ENCODE results near the gene SLC1A5.

Gene SLC1A5

GRCh38 chr19:46834121-46834520 lies 45.7 kb upstream of the SLC1A5 start:
- H3K9ac ChIP-seq (ENCODE audit: low read length), result no peak overlapping the region
- no peaks in the 10 kb centered on the region for H3F3A ChIP-seq (ENCODE audit: insufficient read depth, low read length)

GRCh38 chr19:46830864-46831263 lies 42.5 kb upstream of the SLC1A5 start:
- no peak overlapping the region for H3K27ac ChIP-seq (ENCODE audit: low read length)
- no peak for TF ChIP-seq EZH2phosphoT487 (IDR thresholded peaks at IDR 0.05; ENCODE audit: low read length)
- no peak for TF ChIP-seq EZH2 (optimal IDR thresholded peaks at IDR 0.05; ENCODE audit: low read depth, low read length)
- no peak for TF ChIP-seq CTCF (IDR thresholded peaks at IDR 0.05; ENCODE audit: low read length)
- H3K9me2 ChIP-seq (replicated peaks; ENCODE audit: insufficient read depth, low read length), result no peaks in the 10 kb centered on the region

More at GRCh38 chr19:46834121-46834520, 45.7 kb upstream of the SLC1A5 start:
- no peak overlapping the region for H3K4me2 ChIP-seq (ENCODE audit: low read depth, low read length)
- H4K20me1 ChIP-seq (ENCODE audit: insufficient read depth, low read length), result no peaks in the 10 kb centered on the region
- no peaks in the 10 kb centered on the region for H3K9me2 ChIP-seq (replicated peaks; ENCODE audit: insufficient read depth, low read length)
- H3K36me3 ChIP-seq (replicated peaks; ENCODE audit: insufficient read depth, low read length), result no peaks in the 10 kb centered on the region
- H3K4me1 ChIP-seq (ENCODE audit: low read length), result no peaks in the 10 kb centered on the region
- H3K27me3 ChIP-seq (replicated peaks; ENCODE audit: insufficient read depth, low read length), result no peaks in the 10 kb centered on the region
- H3K27ac ChIP-seq (ENCODE audit: low read length), result no peak overlapping the region
- no peak for DNase-seq
- H3K9me3 ChIP-seq (replicated peaks; ENCODE audit: insufficient read depth, low read length), result no peaks in the 10 kb centered on the region
- H3K79me2 ChIP-seq (ENCODE audit: low read length), result no peaks in the 10 kb centered on the region
- H3K4me3 ChIP-seq (ENCODE audit: low read length), result no peak overlapping the region
- H2AFZ ChIP-seq (ENCODE audit: low read length), result no peak overlapping the region
- TF ChIP-seq EZH2phosphoT487 (IDR thresholded peaks at IDR 0.05; ENCODE audit: low read length) (no peak), EZH2 (optimal IDR thresholded peaks at IDR 0.05; ENCODE audit: low read depth, low read length) (no peak), CTCF (IDR thresholded peaks at IDR 0.05; ENCODE audit: low read length) (no peak)

GRCh38 chr19:46828484-46828883 lies 40.1 kb upstream of the SLC1A5 start:
- Histone ChIP-seq H3K9me3 (replicated peaks; ENCODE audit: insufficient read depth, low read length) (no peaks in the 10 kb centered on the region), H3K36me3 (replicated peaks; ENCODE audit: insufficient read depth, low read length) (no peaks in the 10 kb centered on the region), H3K4me2 (ENCODE audit: low read depth, low read length) (no peak overlapping the region), H3K4me3 (ENCODE audit: low read length) (no peak overlapping the region), H3K9ac (ENCODE audit: low read length) (no peak overlapping the region), H3K79me2 (ENCODE audit: low read length) (no peaks in the 10 kb centered on the region), H3K27ac (ENCODE audit: low read length) (no peak overlapping the region), H4K20me1 (ENCODE audit: insufficient read depth, low read length) (no peaks in the 10 kb centered on the region), H3K4me1 (ENCODE audit: low read length) (no peaks in the 10 kb centered on the region), H3K9me2 (replicated peaks; ENCODE audit: insufficient read depth, low read length) (no peaks in the 10 kb centered on the region), H2AFZ (ENCODE audit: low read length) (no peak overlapping the region), H3K27me3 (replicated peaks; ENCODE audit: insufficient read depth, low read length) (no peaks in the 10 kb centered on the region), H3F3A (ENCODE audit: insufficient read depth, low read length) (no peaks in the 10 kb centered on the region)
- no peak for DNase-seq
- TF ChIP-seq EZH2 (optimal IDR thresholded peaks at IDR 0.05; ENCODE audit: low read depth, low read length) (no peak), EZH2phosphoT487 (IDR thresholded peaks at IDR 0.05; ENCODE audit: low read length) (no peak), CTCF (IDR thresholded peaks at IDR 0.05; ENCODE audit: low read length) (no peak)

More at GRCh38 chr19:46830864-46831263, 42.5 kb upstream of the SLC1A5 start:
- no peaks in the 10 kb centered on the region for H3K27me3 ChIP-seq (replicated peaks; ENCODE audit: insufficient read depth, low read length)
- no peak overlapping the region for H3K4me3 ChIP-seq (ENCODE audit: low read length)
- no peak overlapping the region for H3K9ac ChIP-seq (ENCODE audit: low read length)
- no peaks in the 10 kb centered on the region for H3F3A ChIP-seq (ENCODE audit: insufficient read depth, low read length)
- DNase-seq, result no peak
- no peak overlapping the region for H3K4me2 ChIP-seq (ENCODE audit: low read depth, low read length)
- H4K20me1 ChIP-seq (ENCODE audit: insufficient read depth, low read length), result no peaks in the 10 kb centered on the region
- H3K79me2 ChIP-seq (ENCODE audit: low read length), result no peaks in the 10 kb centered on the region
- H3K36me3 ChIP-seq (replicated peaks; ENCODE audit: insufficient read depth, low read length), result no peaks in the 10 kb centered on the region
- H2AFZ ChIP-seq (ENCODE audit: low read length), result no peak overlapping the region
- no peaks in the 10 kb centered on the region for H3K9me3 ChIP-seq (replicated peaks; ENCODE audit: insufficient read depth, low read length)
- no peaks in the 10 kb centered on the region for H3K4me1 ChIP-seq (ENCODE audit: low read length)

All from MM.1S (cell line).